Heart left ventricle (tissue), 16 donors: ENCODE measurements around the gene CST7. TPM values are rescaled to one million over a fixed set of nuclear protein-coding genes. Genes with fewer than 3 reads are reported as not detected.

ENCODE experiments used
- ATAC-seq, 4 donors: fragments of 200-7000 bp; cut with Tn5 transposase; one replicate each; pipeline ENCODE4 v1.9.1; 2020 to 2022; ENCODE audit warnings: moderate library complexity in 4 of 4, mild to moderate bottlenecking in 3 of 4, moderate number of reproducible peaks in 1 of 4
- DNase-seq, 5 donors: peaks; one replicate each; pipeline ENCODE4 v3.0.0-alpha.2; 2020
- H3K27ac ChIP-seq, 12 donors: fragments of 200-600 bp; sonication (generic) in 4 of 12; one replicate each; pipeline versions ENCODE4 v1.5.0 to v1.8.0; 2016 to 2022; ENCODE audit warnings: mild to moderate bottlenecking in 2 of 12
- H3K27me3 ChIP-seq, 9 donors: fragments of 200-600 bp; sonication (generic) in 2 of 9; one replicate each; pipeline versions ENCODE4 v1.5.1 to v1.8.0; 2016 to 2022; ENCODE audit warnings: mild to moderate bottlenecking in 3 of 9
- H3K36me3 ChIP-seq, 9 donors: fragments of 200-600 bp; sonication (generic) in 2 of 9; one replicate each; pipeline versions ENCODE4 v1.5.0 to v1.8.0; 2018 to 2022; ENCODE audit warnings: mild to moderate bottlenecking in 2 of 9
- H3K4me1 ChIP-seq, 12 donors: fragments of 200-600 bp; sonication (generic) in 4 of 12; one replicate each; pipeline versions ENCODE4 v1.5.0 to v1.8.0; 2016 to 2022; ENCODE audit warnings: mild to moderate bottlenecking in 3 of 12
- H3K4me3 ChIP-seq, 12 donors: fragments of 200-600 bp; sonication (generic) in 4 of 12; one replicate each; pipeline versions ENCODE4 v1.5.0 to v1.8.0; 2017 to 2022; ENCODE audit warnings: mild to moderate bottlenecking in 9 of 12, moderate library complexity in 4 of 12
- H3K9me3 ChIP-seq, 12 donors: fragments of 200-600 bp; sonication (generic) in 4 of 12; one replicate each; pipeline versions ENCODE4 v1.5.0 to v1.8.0; 2016 to 2022; ENCODE audit warnings: mild to moderate bottlenecking in 1 of 12
- POLR2A ChIP-seq, 2 donors: fragments of 450-650 bp; IDR thresholded peaks; one replicate each; pipeline ENCODE4 v1.6.1; 2017; ENCODE audit warnings: antibody characterized with exemption in 2 of 2, mild to moderate bottlenecking in 2 of 2, moderate library complexity in 2 of 2
- WGBS, 4 donors: extraction: QIAGEN DNeasy Blood & Tissue Kit in 2 of 4; methylation state at CpG; one replicate each; pipeline versions ENCODE4 v1.1.5 to v1.1.7; 2013 to 2018; 5-methylcytosine and 5-hydroxymethylcytosine counted together
- intact Hi-C, 10 donors: fragments of 100-400 bp; cut with DNase I; formaldehyde crosslinking; loops; one replicate each; pipeline versions ENCODE4 v1.11.1 to v1.14.2; 2022
- polyA plus RNA-seq, 2 donors: library from polyadenylated mRNA; stranded (reverse); fragments of 200-250 nt; gene quantifications; one replicate each; pipeline ENCODE4 v1.2.3, GENCODE V29; 2013
- total RNA-seq, 9 donors: library from RNA; depleted of rRNA in 2 of 9; stranded (reverse); fragments of >200 nt in 2 of 9; fragmentation: NEBNext Ultra II Directional in 3 of 9; extraction: Animal tissue kit (Norgen Biotek cat#: 25700) in 3 of 9; gene quantifications; one replicate each; pipeline versions ENCODE4 v1.1.0 to v1.2.4, GENCODE V29; 2016 to 2023
- TF ChIP-seq, protein P1 (sequence below), 12 donors: fragments of 200-600 bp; sonication (generic) in 4 of 12; IDR thresholded peaks; one replicate each; pipeline versions ENCODE4 v1.5.0 to v1.8.0; 2018 to 2022; ENCODE audit warnings: antibody characterized with exemption in 12 of 12, mild to moderate bottlenecking in 5 of 12
- donor health status: ischemic (EF 13 %, LVEDD 7.1; RV severe dilation, severe dysfunction).
- donor health status: healthy with polysubstance abuse.
- donor health status: DM: no; HTN: yes; CAD: no.
- donor health status: DM: no; HTN: no; CAD: no.
- donor health status: ischemic (EF 25% LVEDD 6.9; RV normal size, moderate dysfunction).
- donor health status: ischemic (EF 25% LVEDD 5.7; RV mildly dilated, moderate dysfunction).
- donor health status: healthy.
- donor health status: DM: yes; HTN: yes; CAD: no.
- donor health status: ischemic (EF 35%, LVEDD 5.7; RV mildly dilated, moderate dysfunction).
- donor health status: nonischemic (EF 11% LVEDD 7.7; RV severe dilation, severe dysfunction).
- donor health status: DM: yes; HTN: yes; CAD: no.
- donor health status: PGD.
- donor health status: ischemic (EF 29% LVEDD 5.4; RV normal size, mild dysfunction).
- donor health status: nonischemic (EF 23%, LVEDD 6.1; RV moderate dilation, normal function).

Gene CST7
- total and polyA plus RNA-seq, 11 donors: 0.35 to 8.4 (median 1.4) TPM

- Histone ChIP-seq H3K4me1 (peaks cover 0 to 47% (median 0%) of the 10 kb centered on the region in 12 donors), H3K36me3 (peaks cover 0 to 36% (median 7%) of the 10 kb centered on the region in 9 donors), H3K4me3 (no peak overlapping the region), H3K9me3 (no peaks in the 10 kb centered on the region), H3K27me3 (peaks cover 0 to 11% (median 2%) of the 10 kb centered on the region in 9 donors), H3K27ac (peak overlapping the region in 1 of 12 donors; percentile 83)
- intact Hi-C loops: no loop called here
- WGBS, 4 donors: 83 to 92% (median 87%) methylated on average over 2 of the region's 2 CpGs
- no peak for DNase-seq
- ATAC-seq: no peak
- TF ChIP-seq, protein P1, sequence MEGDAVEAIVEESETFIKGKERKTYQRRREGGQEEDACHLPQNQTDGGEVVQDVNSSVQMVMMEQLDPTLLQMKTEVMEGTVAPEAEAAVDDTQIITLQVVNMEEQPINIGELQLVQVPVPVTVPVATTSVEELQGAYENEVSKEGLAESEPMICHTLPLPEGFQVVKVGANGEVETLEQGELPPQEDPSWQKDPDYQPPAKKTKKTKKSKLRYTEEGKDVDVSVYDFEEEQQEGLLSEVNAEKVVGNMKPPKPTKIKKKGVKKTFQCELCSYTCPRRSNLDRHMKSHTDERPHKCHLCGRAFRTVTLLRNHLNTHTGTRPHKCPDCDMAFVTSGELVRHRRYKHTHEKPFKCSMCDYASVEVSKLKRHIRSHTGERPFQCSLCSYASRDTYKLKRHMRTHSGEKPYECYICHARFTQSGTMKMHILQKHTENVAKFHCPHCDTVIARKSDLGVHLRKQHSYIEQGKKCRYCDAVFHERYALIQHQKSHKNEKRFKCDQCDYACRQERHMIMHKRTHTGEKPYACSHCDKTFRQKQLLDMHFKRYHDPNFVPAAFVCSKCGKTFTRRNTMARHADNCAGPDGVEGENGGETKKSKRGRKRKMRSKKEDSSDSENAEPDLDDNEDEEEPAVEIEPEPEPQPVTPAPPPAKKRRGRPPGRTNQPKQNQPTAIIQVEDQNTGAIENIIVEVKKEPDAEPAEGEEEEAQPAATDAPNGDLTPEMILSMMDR (IDR thresholded peaks at IDR 0.05): no peak
- no peak for TF ChIP-seq POLR2A (IDR thresholded peaks at IDR 0.05)
Observed at GRCh38 chr20:24954566-24954965, 5.5 kb downstream of the CST7 start.

GRCh38 chr20:24955045-24955444 is 6.0 kb downstream of the CST7 start:
- intact Hi-C loops: no loop called here
- Histone ChIP-seq H3K4me1 (peaks cover 0 to 42% (median 0%) of the 10 kb centered on the region in 12 donors), H3K9me3 (no peaks in the 10 kb centered on the region), H3K27ac (peak overlapping the region in 1 of 12 donors; percentile 83), H3K36me3 (peaks cover 0 to 41% (median 12%) of the 10 kb centered on the region in 9 donors), H3K27me3 (peaks cover 0 to 8% (median 0%) of the 10 kb centered on the region in 9 donors), H3K4me3 (no peak overlapping the region)
- ATAC-seq (no peak), DNase-seq (no peak)
- no peak for TF ChIP-seq POLR2A (IDR thresholded peaks at IDR 0.05)
- TF ChIP-seq, protein P1 (IDR thresholded peaks at IDR 0.05): no peak
- WGBS, 4 donors: 60 to 77% (median 72%) methylated on average over 3 of the region's 3 CpGs

GRCh38 chr20:24956001-24956841 is 7.2 kb downstream of the CST7 start:
- Histone ChIP-seq H3K4me1 (peaks cover 0 to 41% (median 0%) of the 10 kb centered on the region in 12 donors), H3K27me3 (no peaks in the 10 kb centered on the region), H3K36me3 (peaks cover 0 to 53% (median 21%) of the 10 kb centered on the region in 9 donors), H3K4me3 (no peak overlapping the region), H3K9me3 (no peaks in the 10 kb centered on the region), H3K27ac (peak overlapping the region in 1 of 12 donors; percentile 32)
- no peak for TF ChIP-seq POLR2A (IDR thresholded peaks at IDR 0.05)
- TF ChIP-seq, protein P1 (IDR thresholded peaks at IDR 0.05): no peak
- WGBS, 4 donors: 92 to 96% (median 94%) methylated on average over 19 to 22 of the region's 22 CpGs
- ATAC-seq (no peak), DNase-seq (no peak)
- intact Hi-C loops: no loop called here

GRCh38 chr20:24957326-24958016 is 8.4 kb downstream of the CST7 start:
- Histone ChIP-seq H3K9me3 (no peaks in the 10 kb centered on the region), H3K4me3 (no peak overlapping the region), H3K27me3 (no peaks in the 10 kb centered on the region), H3K36me3 (peaks cover 0 to 62% (median 28%) of the 10 kb centered on the region in 9 donors), H3K27ac (no peak overlapping the region), H3K4me1 (peaks cover 0 to 33% (median 0%) of the 10 kb centered on the region in 12 donors)
- DNase-seq (no peak), ATAC-seq (no peak)
- WGBS, 4 donors: 89 to 94% (median 92%) methylated on average over 11 to 18 of the region's 18 CpGs
- TF ChIP-seq POLR2A (IDR thresholded peaks at IDR 0.05): no peak
- TF ChIP-seq, protein P1 (IDR thresholded peaks at IDR 0.05): no peak
- intact Hi-C loops: no loop called here
